HFFc6 (cell line): ENCODE measurements around the gene ADARB1. TPM values are rescaled to one million over a fixed set of nuclear protein-coding genes. Genes with fewer than 3 reads are reported as not detected.

Experiments used
- DNase-seq: peaks from one replicate; pipeline ENCODE4 v3.0.0-alpha.2; 2018
- H3K27ac Mint-ChIP-seq: 2 replicates; pipeline ENCODE4 v1.8.0; 2020; ENCODE audit warnings: mild to moderate bottlenecking, mixed read lengths
- H3K27me3 Mint-ChIP-seq: 2 replicates; pipeline ENCODE4 v1.8.0; 2021; ENCODE audit warnings: mild to moderate bottlenecking, moderate library complexity, mixed read lengths; ENCODE audit not compliant: insufficient read depth
- H3K36me3 Mint-ChIP-seq: 2 replicates; pipeline ENCODE4 v1.8.0; 2021; ENCODE audit warnings: low read depth, mixed read lengths
- H3K4me1 Mint-ChIP-seq: 2 replicates; pipeline ENCODE4 v1.8.0; 2020; ENCODE audit warnings: low read depth, mixed read lengths
- H3K4me3 Mint-ChIP-seq: 2 replicates; pipeline ENCODE4 v1.8.0; 2020; ENCODE audit warnings: mild to moderate bottlenecking, moderate library complexity, mixed read lengths
- H3K9me3 Mint-ChIP-seq: 2 replicates; pipeline ENCODE4 v1.8.0; 2020; ENCODE audit warnings: mild to moderate bottlenecking, mixed read lengths
- CTCF ChIP-seq: fragments of 200-600 bp; sonication (generic); IDR thresholded peaks from 2 replicates; pipeline ENCODE4 v1.5.0; 2021; ENCODE audit warnings: antibody characterized with exemption, mild to moderate bottlenecking
- total RNA-seq, 6 experiments: library from RNA; stranded (reverse); fragmentation: NEBNext Ultra II Directional; extraction: Animal tissue kit (Norgen Biotek cat#: 25700); gene quantifications; 2 replicates in 1 of 6; 3 replicates in 5 of 6; pipeline ENCODE4 v1.2.3, GENCODE V29; 2021

Gene ADARB1
- total RNA-seq, 6 experiments from 2014 or later, result 1.7 to 3.2 (median 2.2) TPM

DNA sequence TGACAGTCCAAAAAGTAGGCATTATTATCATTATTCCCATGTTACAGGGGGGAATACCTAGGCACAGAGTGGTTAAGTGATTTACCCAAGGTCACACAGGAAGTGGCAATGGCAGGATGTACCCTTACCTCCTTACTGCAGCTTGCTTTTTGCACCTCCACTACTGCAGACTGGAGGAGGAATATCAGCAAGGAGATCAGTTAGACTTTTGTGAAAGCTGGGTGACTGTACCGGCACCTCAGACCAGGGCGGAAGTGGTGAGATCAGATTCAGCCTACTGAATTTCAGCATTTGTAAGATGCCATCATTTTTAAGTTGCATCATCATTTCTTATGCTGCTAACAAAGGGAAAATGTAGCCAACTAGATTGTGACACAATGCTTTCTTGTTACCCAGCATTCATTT, 4.5 kb downstream of the ADARB1 start:
- H3K4me3 Mint-ChIP-seq, result no peak overlapping the region
- peaks cover 9% of the 10 kb centered on the region; the same call in 1 of the 2 replicates for H3K27me3 Mint-ChIP-seq
- TF ChIP-seq CTCF, result no peak
- DNase-seq, result no peak
- H3K36me3 Mint-ChIP-seq, result no peaks in the 10 kb centered on the region
- H3K9me3 Mint-ChIP-seq, result no peaks in the 10 kb centered on the region
- H3K4me1 Mint-ChIP-seq, result peaks cover 18% of the 10 kb centered on the region
- H3K27ac Mint-ChIP-seq, result no peak overlapping the region

- Mint-ChIP-seq H3K9me3 (no peaks in the 10 kb centered on the region), H3K27ac (no peak overlapping the region), H3K27me3 (peaks cover 9% of the 10 kb centered on the region; the same call in 1 of the 2 replicates), H3K4me3 (no peak overlapping the region), H3K4me1 (peaks cover 18% of the 10 kb centered on the region), H3K36me3 (no peaks in the 10 kb centered on the region)
- no peak for DNase-seq
- no peak for TF ChIP-seq CTCF
Observed at GRCh38 chr21:45079351-45079750, 5.0 kb downstream of the ADARB1 start.

DNA sequence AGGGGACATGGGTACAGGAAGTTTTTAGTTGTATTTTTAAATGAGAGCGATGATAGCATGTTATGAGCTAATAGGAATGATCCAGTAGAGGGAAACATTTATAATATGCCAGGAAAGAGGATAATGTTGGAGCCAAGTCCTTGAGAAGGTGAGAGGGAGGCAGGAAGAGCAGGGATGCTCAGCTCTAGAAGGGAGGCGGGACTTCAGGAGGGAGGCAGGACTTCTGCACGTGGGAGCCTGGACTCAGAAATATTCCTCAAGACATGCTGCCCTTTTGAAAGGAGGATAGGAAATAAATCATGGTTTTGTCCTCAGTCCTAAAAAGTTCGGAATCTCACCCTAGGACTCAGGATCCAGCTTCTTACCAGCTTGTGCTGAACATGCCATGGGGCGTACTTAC, 5.9 kb downstream of the ADARB1 start:
- no peak for DNase-seq
- Mint-ChIP-seq H3K9me3 (no peaks in the 10 kb centered on the region), H3K27me3 (peaks cover 12% of the 10 kb centered on the region; the same call in 1 of the 2 replicates), H3K4me3 (no peak overlapping the region), H3K36me3 (no peaks in the 10 kb centered on the region), H3K27ac (no peak overlapping the region), H3K4me1 (peaks cover 18% of the 10 kb centered on the region)
- TF ChIP-seq CTCF, result no peak

GRCh38 chr21:45080639-45081414, 6.4 kb downstream of the ADARB1 start:
- Mint-ChIP-seq H3K4me3 (no peak overlapping the region), H3K27me3 (peaks cover 13% of the 10 kb centered on the region; the same call in 1 of the 2 replicates), H3K36me3 (no peaks in the 10 kb centered on the region), H3K27ac (no peak overlapping the region; the same call in 1 of the 2 replicates), H3K9me3 (no peaks in the 10 kb centered on the region), H3K4me1 (peaks cover 14% of the 10 kb centered on the region)
- peak; percentile 12 for DNase-seq
- no peak for TF ChIP-seq CTCF

- no peaks in the 10 kb centered on the region for H3K9me3 Mint-ChIP-seq
- no peak for DNase-seq
- H3K27ac Mint-ChIP-seq, result no peak overlapping the region
Observed at GRCh38 chr21:45081636-45082035, 7.3 kb downstream of the ADARB1 start.

More at GRCh38 chr21:45081636-45082035, 7.3 kb downstream of the ADARB1 start:
- peaks cover 10% of the 10 kb centered on the region for H3K4me1 Mint-ChIP-seq
- no peak overlapping the region for H3K4me3 Mint-ChIP-seq
- TF ChIP-seq CTCF, result no peak
- H3K27me3 Mint-ChIP-seq, result peaks cover 16% of the 10 kb centered on the region
- H3K36me3 Mint-ChIP-seq, result no peaks in the 10 kb centered on the region
